Ishikawa (cell line): ENCODE results near the gene TIAM2.

Experiments
- CEBPB ChIP-seq: IDR thresholded peaks from 2 replicates; pipeline ENCODE4 v1.6.1; 2012
- CREB1 ChIP-seq: IDR thresholded peaks from 2 replicates; pipeline ENCODE4 v1.6.1; 2012; ENCODE audit warnings: low read depth
- EGR1 ChIP-seq: IDR thresholded peaks from 2 replicates; pipeline ENCODE4 v1.6.1; 2012
- EP300 ChIP-seq: IDR thresholded peaks from 2 replicates; pipeline ENCODE4 v1.6.1; 2012; ENCODE audit warnings: borderline replicate concordance
- FOXM1 ChIP-seq: IDR thresholded peaks from 2 replicates; pipeline ENCODE4 v1.6.1; 2012; ENCODE audit warnings: low read depth, borderline replicate concordance
- NFIC ChIP-seq: IDR thresholded peaks from 2 replicates; pipeline ENCODE4 v1.6.1; 2012
- RAD21 ChIP-seq: IDR thresholded peaks from 2 replicates; pipeline ENCODE4 v1.6.1; 2012; ENCODE audit warnings: low read depth
- REST ChIP-seq: IDR thresholded peaks from 2 replicates; pipeline ENCODE4 v1.6.1; 2012; ENCODE audit warnings: low read depth, mild to moderate bottlenecking
- TAF1 ChIP-seq: IDR thresholded peaks from 2 replicates; pipeline ENCODE4 v1.6.1; 2012; ENCODE audit warnings: low read depth, mild to moderate bottlenecking
- TCF12 ChIP-seq: IDR thresholded peaks from 2 replicates; pipeline ENCODE4 v1.6.1; 2012; ENCODE audit warnings: low read depth
- TEAD4 ChIP-seq: IDR thresholded peaks from 2 replicates; pipeline ENCODE4 v1.6.1; 2012
- USF1 ChIP-seq: IDR thresholded peaks from 2 replicates; pipeline ENCODE4 v1.6.1; 2012
- YY1 ChIP-seq: IDR thresholded peaks from 2 replicates; pipeline ENCODE4 v1.6.1; 2012; ENCODE audit warnings: low read depth
- ZBTB7A ChIP-seq: IDR thresholded peaks from 2 replicates; pipeline ENCODE4 v1.6.1; 2012; ENCODE audit warnings: low read depth
- TF ChIP-seq, protein P1 (sequence below): IDR thresholded peaks from 2 replicates; pipeline ENCODE4 v1.6.1; 2012

TIAM2 gene

DNA sequence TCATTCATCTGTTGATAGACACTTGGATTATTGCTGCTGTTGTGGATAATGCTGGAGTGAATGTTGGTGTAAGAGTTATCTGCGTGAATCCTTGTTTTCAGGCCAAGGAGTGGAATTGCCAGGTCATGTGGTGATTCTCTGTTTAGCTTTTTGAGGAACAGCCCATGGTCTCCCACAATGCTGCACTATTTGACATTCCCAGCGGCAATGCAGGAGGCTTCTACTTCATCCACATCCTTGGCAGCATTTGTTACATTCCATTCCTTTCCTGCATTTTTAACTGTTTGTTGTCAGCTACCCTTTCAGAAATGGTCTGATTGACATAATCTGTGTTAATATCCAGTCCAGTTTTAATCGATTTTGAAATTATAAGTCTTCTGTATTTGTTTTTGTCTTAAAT, 217.0 kb downstream of the TIAM2 start:
- no peak for TF ChIP-seq CEBPB
- no peak for TF ChIP-seq EGR1
- TF ChIP-seq TAF1: no peak
- no peak for TF ChIP-seq FOXM1
- no peak for TF ChIP-seq REST
- TF ChIP-seq, protein P1, sequence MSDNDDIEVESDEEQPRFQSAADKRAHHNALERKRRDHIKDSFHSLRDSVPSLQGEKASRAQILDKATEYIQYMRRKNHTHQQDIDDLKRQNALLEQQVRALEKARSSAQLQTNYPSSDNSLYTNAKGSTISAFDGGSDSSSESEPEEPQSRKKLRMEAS: no peak
- TF ChIP-seq TCF12: no peak
- no peak for TF ChIP-seq TEAD4
- no peak for TF ChIP-seq NFIC
- TF ChIP-seq USF1: no peak
- no peak for TF ChIP-seq ZBTB7A
- TF ChIP-seq CREB1: no peak
- no peak for TF ChIP-seq EP300
- TF ChIP-seq RAD21: no peak
- TF ChIP-seq YY1: no peak

GRCh38 chr6:155212616-155213380, 217.7 kb downstream of the TIAM2 start:
- no peak for TF ChIP-seq REST
- TF ChIP-seq CREB1: no peak
- peak; percentile 26; the same call in 1 of the 2 replicates for TF ChIP-seq EP300
- TF ChIP-seq TEAD4: peak; percentile 57; the same call in 1 of the 2 replicates
- no peak for TF ChIP-seq USF1

- peak; percentile 30 for TF ChIP-seq TEAD4
- 0 out of 2 replicates have a peak, but pooled peaks have one; percentile 36 for TF ChIP-seq USF1
- no peak for TF ChIP-seq ZBTB7A
- no peak for TF ChIP-seq FOXM1
- TF ChIP-seq, protein P1: peak; percentile 97
- TF ChIP-seq TCF12: 0 out of 2 replicates have a peak, but pooled peaks have one; percentile 62
Measured at GRCh38 chr6:155213611-155214372, 218.7 kb downstream of the TIAM2 start.

GRCh38 chr6:155215906-155216305, 220.8 kb downstream of the TIAM2 start:
- TF ChIP-seq TAF1: no peak
- TF ChIP-seq CREB1: no peak
- no peak for TF ChIP-seq FOXM1
- no peak for TF ChIP-seq RAD21
- no peak for TF ChIP-seq ZBTB7A
- TF ChIP-seq YY1: no peak
- no peak for TF ChIP-seq TEAD4
- no peak for TF ChIP-seq REST
- TF ChIP-seq NFIC: no peak
- TF ChIP-seq EP300: no peak
- no peak for TF ChIP-seq TCF12
- TF ChIP-seq, protein P1: no peak
- no peak for TF ChIP-seq CEBPB
- TF ChIP-seq USF1: no peak
- TF ChIP-seq EGR1: no peak
